Measurements from ENCODE around the gene MRPL18. TPM values are rescaled to one million over a fixed set of nuclear protein-coding genes. Genes with fewer than 3 reads are reported as not detected.

MRPL18 gene
- total RNA-seq, 1 experiment from 2014 or later = 182 TPM

GRCh38 chr6:159842035-159842434, 51.8 kb downstream of the MRPL18 start:
- DNase-seq (ENCODE audit: low spot score) = peak; percentile 8

GRCh38 chr6:159844737-159845645, 54.7 kb downstream of the MRPL18 start:
- no peak for DNase-seq (ENCODE audit: low spot score)

Other genes with a start within 250 kb of the MRPL18 start
- gene SOD2, start 97.2 kb upstream of the MRPL18 start, total RNA-seq (2014; rRNA removed; shearing (Covaris generic)) = 155 and 160 TPM in 2 replicates
- gene WTAP, start 63.0 kb upstream of the MRPL18 start, total RNA-seq (2014; rRNA removed; shearing (Covaris generic)) = 98.3 and 115 TPM in 2 replicates
- gene ACAT2, start 28.4 kb upstream of the MRPL18 start, total RNA-seq (2014; rRNA removed; shearing (Covaris generic)) = 45.3 and 46.1 TPM in 2 replicates
- 396 and 430 TPM in 2 replicates for gene TCP1, start 865 bp upstream of the MRPL18 start, total RNA-seq (2014; rRNA removed; shearing (Covaris generic))
- gene PNLDC1, start 9.8 kb downstream of the MRPL18 start, total RNA-seq (2014; rRNA removed; shearing (Covaris generic)) = not detected in 2 replicates
- gene MAS1, start 100.5 kb downstream of the MRPL18 start, total RNA-seq (2014; rRNA removed; shearing (Covaris generic)) = not detected in 2 replicates
- 78.4 and 99.8 TPM in 2 replicates for gene IGF2R, start 178.6 kb downstream of the MRPL18 start, total RNA-seq (2014; rRNA removed; shearing (Covaris generic))

Measured in A172 (cell line).